ENCODE results near the gene FOXO3.
"Not testable (repeated sequence)": the region's sequence is repeated elsewhere in the genome, so short reads cannot be mapped to it uniquely, and the experiment has no call there.

Gene FOXO3

DNA sequence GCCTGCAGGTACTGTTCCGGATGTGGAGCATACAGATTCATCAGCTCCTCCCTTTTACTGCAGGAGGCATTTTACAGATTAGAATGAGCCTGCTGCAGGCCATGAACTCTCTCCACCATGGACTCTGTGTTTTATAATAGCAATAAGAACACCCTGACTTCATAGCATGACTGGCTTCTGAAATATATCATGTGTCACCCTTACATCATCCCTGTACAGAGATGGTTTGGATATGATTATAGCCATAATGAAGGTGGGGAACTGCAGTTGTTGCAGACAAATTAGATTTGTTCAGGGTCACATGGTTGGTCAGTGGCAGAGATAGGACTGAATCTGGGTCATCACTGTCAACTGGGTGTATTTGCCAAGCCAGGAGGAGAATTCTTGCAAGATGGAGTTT is 100.7 kb downstream of the FOXO3 start:
- DNase-seq (ENCODE audit: low spot score), result peak; percentile 62

DNA sequence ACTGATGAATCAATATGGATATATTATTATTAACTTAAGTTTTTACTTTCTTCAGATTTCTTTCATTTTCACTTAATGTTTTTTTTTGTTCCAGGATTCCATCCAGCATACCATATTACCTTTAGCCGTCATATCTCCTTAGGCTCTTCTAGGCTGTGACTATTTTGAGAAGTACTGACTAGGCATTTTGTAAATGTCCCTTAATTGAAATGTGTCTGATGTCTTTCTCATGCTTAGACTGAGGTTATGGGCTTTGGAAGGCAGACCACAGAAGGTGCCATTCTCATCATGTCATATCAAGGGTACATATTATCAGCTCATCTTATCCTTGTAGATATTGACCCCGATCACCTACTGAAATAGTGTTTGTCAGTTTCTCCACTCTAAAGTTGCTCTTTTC is 101.3 kb downstream of the FOXO3 start:
- DNase-seq (ENCODE audit: low spot score), result no peak

GRCh38 chr6:108662702-108663101 is 102.0 kb downstream of the FOXO3 start:
- DNase-seq (ENCODE audit: low spot score), result no peak

DNA sequence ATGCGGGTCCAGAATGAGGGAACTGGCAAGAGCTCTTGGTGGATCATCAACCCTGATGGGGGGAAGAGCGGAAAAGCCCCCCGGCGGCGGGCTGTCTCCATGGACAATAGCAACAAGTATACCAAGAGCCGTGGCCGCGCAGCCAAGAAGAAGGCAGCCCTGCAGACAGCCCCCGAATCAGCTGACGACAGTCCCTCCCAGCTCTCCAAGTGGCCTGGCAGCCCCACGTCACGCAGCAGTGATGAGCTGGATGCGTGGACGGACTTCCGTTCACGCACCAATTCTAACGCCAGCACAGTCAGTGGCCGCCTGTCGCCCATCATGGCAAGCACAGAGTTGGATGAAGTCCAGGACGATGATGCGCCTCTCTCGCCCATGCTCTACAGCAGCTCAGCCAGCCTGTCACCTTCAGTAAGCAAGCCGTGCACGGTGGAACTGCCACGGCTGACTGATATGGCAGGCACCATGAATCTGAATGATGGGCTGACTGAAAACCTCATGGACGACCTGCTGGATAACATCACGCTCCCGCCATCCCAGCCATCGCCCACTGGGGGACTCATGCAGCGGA is 102.9 kb downstream of the FOXO3 start:
- not testable (repeated sequence) for DNase-seq (ENCODE audit: low spot score)

GRCh38 chr6:108665495-108666196 is 104.9 kb downstream of the FOXO3 start:
- DNase-seq (ENCODE audit: low spot score), result no peak

DNA sequence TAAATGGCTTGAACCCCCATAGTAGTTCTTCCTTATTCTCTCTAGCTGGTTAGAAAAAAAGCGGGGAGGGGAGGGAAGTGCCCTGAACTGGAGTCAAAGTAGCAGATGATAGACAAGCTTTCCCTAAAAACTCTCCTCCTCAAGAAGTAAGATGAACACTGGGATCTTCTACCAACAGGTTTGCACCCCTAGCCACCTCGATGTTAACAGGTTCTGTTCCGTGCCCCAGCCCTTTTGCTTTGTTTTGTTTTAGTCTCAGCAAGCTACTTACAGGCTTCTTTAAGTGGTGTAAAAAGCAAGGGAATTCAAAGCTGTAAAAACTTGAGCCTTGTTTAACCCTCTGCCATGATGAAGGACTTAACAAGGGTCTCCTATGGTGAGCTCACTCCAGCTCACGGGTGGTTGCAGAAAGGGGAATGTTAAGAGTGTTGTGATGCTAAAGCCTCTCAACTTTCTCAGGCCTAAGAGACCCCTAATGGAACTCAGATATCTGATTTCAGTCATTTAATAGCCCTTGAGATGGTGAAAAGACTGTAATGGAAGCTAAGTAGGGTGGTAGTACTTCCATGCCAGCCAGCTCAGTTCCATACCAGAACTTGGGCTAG is 106.0 kb downstream of the FOXO3 start:
- DNase-seq (ENCODE audit: low spot score), result no peak

- peak; percentile 58 for DNase-seq (ENCODE audit: low spot score)
Observed at GRCh38 chr6:108667993-108668392, 107.3 kb downstream of the FOXO3 start.

DNA sequence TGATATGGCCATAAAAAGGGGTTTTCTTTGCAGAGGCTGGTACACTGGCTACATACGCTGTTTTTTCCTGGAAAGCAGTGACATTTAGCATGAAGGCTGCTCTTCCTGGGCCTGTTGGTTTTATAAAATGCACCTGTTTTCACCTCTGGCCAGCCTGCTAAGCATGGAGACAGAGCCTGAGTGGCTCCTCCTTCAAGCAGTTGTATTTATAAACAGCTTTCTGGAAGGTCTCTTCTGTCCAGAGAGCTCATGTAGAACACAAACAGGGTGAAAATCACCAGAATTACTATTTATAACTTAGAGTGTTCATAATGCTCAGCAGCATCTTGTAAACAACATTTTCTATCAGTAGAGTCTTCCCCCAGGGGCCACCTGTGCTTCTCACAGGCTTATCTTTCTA is 109.0 kb downstream of the FOXO3 start:
- DNase-seq (ENCODE audit: low spot score), result no peak

DNA sequence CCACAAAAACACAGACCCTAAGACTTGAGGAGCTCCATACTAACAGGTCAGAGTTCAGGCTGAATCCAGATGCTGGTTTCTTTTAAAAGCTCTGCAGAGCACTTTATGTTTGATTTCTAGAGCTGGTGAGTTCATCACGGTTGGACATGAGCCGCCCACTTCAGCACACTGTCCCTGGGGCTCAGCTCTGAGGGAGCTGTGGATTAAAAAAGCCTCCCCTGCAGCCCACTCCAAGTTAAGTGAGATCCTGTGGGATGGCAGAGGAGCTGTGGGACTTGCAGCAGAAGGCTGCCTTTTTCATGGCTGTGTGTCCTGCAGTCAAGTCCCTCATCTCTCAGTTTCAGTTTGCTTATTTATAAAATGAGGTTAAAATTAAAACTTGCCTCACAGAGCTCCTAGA is 110.5 kb downstream of the FOXO3 start:
- DNase-seq (ENCODE audit: low spot score), result no peak

DNA sequence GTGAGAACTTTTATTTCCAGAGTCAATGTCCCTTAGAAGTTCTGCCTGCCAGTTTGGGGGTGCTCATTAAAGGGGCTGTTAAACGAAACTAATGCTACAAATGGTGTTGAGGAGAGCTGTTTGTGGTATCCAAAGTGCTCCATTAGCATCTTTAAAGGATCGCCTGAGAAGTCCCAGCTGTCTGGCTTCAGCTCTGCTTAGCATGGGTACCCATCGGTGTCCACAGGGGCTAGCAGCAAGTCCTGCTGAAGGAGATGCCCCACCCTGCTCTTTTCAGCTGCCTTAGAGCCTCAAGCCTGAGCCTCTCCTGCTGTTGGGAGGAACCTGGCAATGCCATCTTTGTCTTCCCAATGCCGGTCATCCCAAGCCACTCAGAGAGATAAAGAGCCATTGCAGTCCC is 111.1 kb downstream of the FOXO3 start:
- no peak for DNase-seq (ENCODE audit: low spot score)

GRCh38 chr6:108672641-108673040 is 111.9 kb downstream of the FOXO3 start:
- DNase-seq (ENCODE audit: low spot score), result no peak

DNA sequence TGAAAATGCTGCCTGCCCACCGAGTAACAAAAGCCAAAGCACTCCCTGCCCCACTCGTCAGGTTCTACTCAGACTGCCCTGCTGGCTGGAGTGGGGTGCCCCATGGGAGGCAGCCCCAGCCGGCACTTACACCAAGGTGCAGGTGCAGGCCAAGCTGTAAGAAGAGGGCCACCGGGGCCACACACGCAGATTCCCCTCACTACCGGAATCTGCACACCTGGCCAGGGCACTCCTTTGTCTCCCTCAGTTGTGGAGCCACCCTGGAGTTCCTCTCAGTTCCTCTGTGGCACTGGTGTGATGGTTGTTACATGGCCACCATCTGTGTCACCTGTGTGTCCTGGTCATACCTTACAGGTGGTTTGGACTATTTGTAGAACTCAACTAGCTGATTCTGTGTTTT is 112.4 kb downstream of the FOXO3 start:
- DNase-seq (ENCODE audit: low spot score), result no peak

DNA sequence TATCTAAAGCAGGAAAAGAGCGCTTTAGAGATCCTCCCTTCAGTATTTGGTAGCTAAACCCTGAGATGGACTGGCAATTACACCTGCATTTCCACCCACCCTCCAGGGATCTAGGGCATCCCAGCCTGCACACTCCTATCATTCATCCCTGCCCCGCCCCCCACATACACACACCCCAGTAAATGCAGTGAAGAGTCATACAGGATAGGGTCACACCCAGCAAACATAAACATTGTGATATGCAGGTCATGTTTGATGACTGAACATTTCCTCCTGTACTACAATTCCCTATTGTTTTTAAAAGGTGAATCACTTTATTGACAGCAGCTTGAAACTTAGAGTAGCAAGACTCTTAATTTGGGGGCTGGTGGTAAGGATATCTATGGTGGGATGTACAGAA is 112.9 kb downstream of the FOXO3 start:
- no peak for DNase-seq (ENCODE audit: low spot score)

- no peak for DNase-seq (ENCODE audit: low spot score)
Observed at GRCh38 chr6:108675226-108676200, 114.8 kb downstream of the FOXO3 start.

GRCh38 chr6:108676555-108676954 is 115.8 kb downstream of the FOXO3 start:
- DNase-seq (ENCODE audit: low spot score), result no peak

- no peak for DNase-seq (ENCODE audit: low spot score)
Observed at GRCh38 chr6:108677357-108677756, 116.6 kb downstream of the FOXO3 start.

GRCh38 chr6:108677894-108678293 is 117.2 kb downstream of the FOXO3 start:
- no peak for DNase-seq (ENCODE audit: low spot score)

- not testable (repeated sequence) for DNase-seq (ENCODE audit: low spot score)
Observed at GRCh38 chr6:108680314-108680713, 119.6 kb downstream of the FOXO3 start.

DNA sequence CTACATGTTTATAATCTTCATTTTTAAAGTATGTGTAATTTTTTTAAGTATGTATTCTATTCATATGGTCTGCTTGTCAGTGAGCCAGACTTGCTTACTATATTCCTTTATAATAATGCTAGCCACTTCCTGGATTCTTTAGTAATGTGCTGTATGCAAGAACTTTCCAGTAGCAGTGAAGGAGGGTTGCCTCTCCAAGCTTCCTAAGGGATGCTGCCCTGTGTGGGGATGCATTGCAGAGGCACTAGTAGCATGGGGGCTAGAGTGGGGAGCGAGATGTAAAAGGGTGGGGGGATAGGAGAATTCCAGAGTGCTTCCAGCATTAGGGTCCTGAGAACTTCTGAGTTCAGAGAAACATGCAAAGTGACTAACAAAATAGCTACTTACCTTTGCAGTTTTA is 121.0 kb downstream of the FOXO3 start:
- not testable (repeated sequence) for DNase-seq (ENCODE audit: low spot score)

GRCh38 chr6:108682383-108683119 is 121.8 kb downstream of the FOXO3 start:
- not testable (repeated sequence) for DNase-seq (ENCODE audit: low spot score)

- not testable (repeated sequence) for DNase-seq (ENCODE audit: low spot score)
Observed at GRCh38 chr6:108683976-108684375, 123.3 kb downstream of the FOXO3 start.
